Natural killer cell (primary cell): Measurements from ENCODE around the gene DMP1. TPM values are rescaled to one million over a fixed set of nuclear protein-coding genes. Genes with fewer than 3 reads are reported as not detected.

ENCODE experiments used
- ATAC-seq, 3 donors: fragments of 150-1000 bp in 2 of 3; fragments of 200-7000 bp in 1 of 3; cut with Tn5 transposase; 1 replicate in 1 of 3; 2 replicates in 2 of 3; pipeline ENCODE4 v1.10.0; 2021; ENCODE audit warnings: mild to moderate bottlenecking in 2 of 3, moderate library complexity in 2 of 3
- DNase-seq, 2 donors: peaks; one replicate each; pipeline versions ENCODE4 v3.0.0 to v3.0.0-alpha.2; 2013 to 2021; ENCODE audit warnings: mixed read lengths in 1 of 2
- H3K27ac ChIP-seq: one replicate; pipeline ENCODE4 v1.5.1; 2013; ENCODE audit warnings: mild to moderate bottlenecking, low read length
- H3K27me3 ChIP-seq: one replicate; pipeline ENCODE4 v1.6.1; 2013; ENCODE audit warnings: low read length; ENCODE audit not compliant: control insufficient read depth, insufficient read depth
- H3K36me3 ChIP-seq: one replicate; pipeline ENCODE4 v1.6.1; 2013; ENCODE audit warnings: low read length; ENCODE audit not compliant: control insufficient read depth, insufficient read depth
- H3K4me1 ChIP-seq: one replicate; pipeline ENCODE4 v1.6.1; 2013; ENCODE audit warnings: low read length; ENCODE audit not compliant: control insufficient read depth, insufficient read depth
- H3K4me3 ChIP-seq: one replicate; pipeline ENCODE4 v1.5.1; 2013; ENCODE audit warnings: low read length
- H3K9me3 ChIP-seq: one replicate; pipeline ENCODE4 v1.6.1; 2013; ENCODE audit warnings: low read length; ENCODE audit not compliant: control insufficient read depth, insufficient read depth
- H3K27ac Mint-ChIP-seq, 2 donors: one replicate each; pipeline ENCODE4 v1.8.0; 2022; ENCODE audit warnings: mild to moderate bottlenecking in 2 of 2, mixed read lengths in 2 of 2, moderate library complexity in 1 of 2
- H3K27me3 Mint-ChIP-seq, 2 donors: one replicate each; pipeline ENCODE4 v1.8.0; 2022; ENCODE audit warnings: low read depth in 2 of 2, mixed read lengths in 2 of 2
- H3K36me3 Mint-ChIP-seq: one replicate; pipeline ENCODE4 v1.8.0; 2022; ENCODE audit warnings: mixed read lengths
- H3K4me1 Mint-ChIP-seq, 2 donors: one replicate each; pipeline ENCODE4 v1.8.0; 2022; ENCODE audit warnings: mixed read lengths in 2 of 2
- H3K4me3 Mint-ChIP-seq: one replicate; pipeline ENCODE4 v1.8.0; 2022; ENCODE audit warnings: mild to moderate bottlenecking, moderate library complexity, mixed read lengths
- H3K9me3 Mint-ChIP-seq, 2 donors: one replicate each; pipeline ENCODE4 v1.8.0; 2022; ENCODE audit warnings: mixed read lengths in 2 of 2
- CTCF ChIP-seq: fragments of 200-600 bp; IDR thresholded peaks from one replicate; pipeline ENCODE4 v1.8.0; 2022; ENCODE audit warnings: antibody characterized with exemption
- WGBS: methylation state at CpG from one replicate; pipeline ENCODE4 v1.1.7; 2013; ENCODE audit warnings: missing lambda C conversion rate; ENCODE audit not compliant: insufficient coverage; 5-methylcytosine and 5-hydroxymethylcytosine counted together
- intact Hi-C: fragments of 100-400 bp; cut with micrococcal nuclease; formaldehyde crosslinking; loops from one replicate; pipeline ENCODE4 v1.14.2; 2022
- total RNA-seq, 4 donors: library from RNA; stranded (reverse); fragments of 120-200 nt in 1 of 4; gene quantifications; one replicate each; pipeline versions ENCODE4 v1.2.3 to v1.2.4, GENCODE V29; 2013 to 2022

Gene DMP1
- total RNA-seq, 3 donors from 2014 or later (not counting 1 experiment from before 2014, with no cell fraction given) = not detected

- Mint-ChIP-seq H3K27me3 (peaks cover 10 to 18% of the 10 kb centered on the region in 2 donors), H3K36me3 (no peaks in the 10 kb centered on the region), H3K4me3 (no peak overlapping the region), H3K27ac (no peak overlapping the region), H3K9me3 (no peaks in the 10 kb centered on the region), H3K4me1 (no peaks in the 10 kb centered on the region)
- intact Hi-C loops = no loop called here
- DNase-seq (no peak), ATAC-seq (no peak)
- no peaks in the 10 kb centered on the region for H3K36me3 ChIP-seq
- 83% methylated on average over 3 of the region's 3 CpGs for WGBS
- no peaks in the 10 kb centered on the region for H3K27me3 ChIP-seq
- H3K4me3 ChIP-seq = no peak overlapping the region
- no peak overlapping the region for H3K27ac ChIP-seq
- no peaks in the 10 kb centered on the region for H3K9me3 ChIP-seq
- no peaks in the 10 kb centered on the region for H3K4me1 ChIP-seq
- TF ChIP-seq CTCF = no peak
These were observed 7.4 kb downstream of the DMP1 start for GRCh38 chr4:87657525-87657924.

GRCh38 chr4:87659247-87659931 lies 9.3 kb downstream of the DMP1 start:
- TF ChIP-seq CTCF = no peak
- DNase-seq = no peak
- no peaks in the 10 kb centered on the region for H3K36me3 ChIP-seq
- Mint-ChIP-seq H3K9me3 (no peaks in the 10 kb centered on the region), H3K36me3 (no peaks in the 10 kb centered on the region), H3K4me1 (no peaks in the 10 kb centered on the region), H3K27ac (no peak overlapping the region), H3K4me3 (no peak overlapping the region), H3K27me3 (peaks cover 14 to 23% of the 10 kb centered on the region in 2 donors)
- ATAC-seq = no peak
- no peak overlapping the region for H3K27ac ChIP-seq
- no peak overlapping the region for H3K4me3 ChIP-seq
- no peaks in the 10 kb centered on the region for H3K4me1 ChIP-seq
- intact Hi-C loops = no loop called here
- no peaks in the 10 kb centered on the region for H3K9me3 ChIP-seq
- 95% methylated on average over 2 of the region's 3 CpGs for WGBS
- H3K27me3 ChIP-seq = no peaks in the 10 kb centered on the region

GRCh38 chr4:87662871-87663270 lies 12.8 kb downstream of the DMP1 start:
- H3K4me3 ChIP-seq = no peak overlapping the region
- H3K4me1 ChIP-seq = no peaks in the 10 kb centered on the region
- TF ChIP-seq CTCF = no peak
- H3K9me3 ChIP-seq = no peaks in the 10 kb centered on the region
- DNase-seq (no peak), ATAC-seq (no peak)
- 93% methylated on average over 9 of the region's 9 CpGs for WGBS
- no peak overlapping the region for H3K4me3 Mint-ChIP-seq
- no peak overlapping the region for H3K27ac Mint-ChIP-seq
- no peaks in the 10 kb centered on the region for H3K9me3 Mint-ChIP-seq
- H3K36me3 ChIP-seq = no peaks in the 10 kb centered on the region
- no peaks in the 10 kb centered on the region for H3K27me3 ChIP-seq
- peaks cover 14 to 23% of the 10 kb centered on the region in 2 donors for H3K27me3 Mint-ChIP-seq
- H3K36me3 Mint-ChIP-seq = no peaks in the 10 kb centered on the region
- intact Hi-C loops = no loop called here
- no peak overlapping the region for H3K27ac ChIP-seq
- H3K4me1 Mint-ChIP-seq = no peaks in the 10 kb centered on the region

- Mint-ChIP-seq H3K4me1 (no peaks in the 10 kb centered on the region), H3K27me3 (no peaks in the 10 kb centered on the region), H3K36me3 (peaks cover 8% of the 10 kb centered on the region), H3K9me3 (peaks cover 0 to 2% of the 10 kb centered on the region in 2 donors), H3K4me3 (no peak overlapping the region), H3K27ac (no peak overlapping the region)
- no peak for TF ChIP-seq CTCF
- H3K27me3 ChIP-seq = no peaks in the 10 kb centered on the region
- ATAC-seq (no peak), DNase-seq (no peak)
- no peak overlapping the region for H3K27ac ChIP-seq
- 90% methylated on average over 3 of the region's 3 CpGs for WGBS
- intact Hi-C loops = no loop called here
- H3K36me3 ChIP-seq = no peaks in the 10 kb centered on the region
- peaks cover 8% of the 10 kb centered on the region for H3K9me3 ChIP-seq
- H3K4me1 ChIP-seq = no peaks in the 10 kb centered on the region
- H3K4me3 ChIP-seq = no peak overlapping the region
These were observed 19.3 kb downstream of the DMP1 start for GRCh38 chr4:87669373-87669772.
